Thyroid gland (tissue), 4 donors: ENCODE data around the gene IQGAP3.
"Not testable (repeated sequence)": the region's sequence is repeated elsewhere in the genome, so short reads cannot be mapped to it uniquely, and the experiment has no call there.

Experiments
- POLR2A ChIP-seq, 2 donors: fragments of 450-650 bp; IDR thresholded peaks; one replicate each; pipeline ENCODE4 v1.6.1; 2017; ENCODE audit warnings: antibody characterized with exemption in 2 of 2, mild to moderate bottlenecking in 2 of 2, moderate library complexity in 1 of 2
- TF ChIP-seq, protein P1 (sequence below), 6 experiments: fragments of 200-600 bp in 3 of 6; fragments of 450-650 bp in 3 of 6; sonication (generic) in 3 of 6; IDR thresholded peaks; one replicate each; pipeline ENCODE4 v1.5.1; 2016 to 2019; ENCODE audit warnings: antibody characterized with exemption in 6 of 6, mild to moderate bottlenecking in 2 of 6, inconsistent platforms in 1 of 6, moderate library complexity in 1 of 6

DNA sequence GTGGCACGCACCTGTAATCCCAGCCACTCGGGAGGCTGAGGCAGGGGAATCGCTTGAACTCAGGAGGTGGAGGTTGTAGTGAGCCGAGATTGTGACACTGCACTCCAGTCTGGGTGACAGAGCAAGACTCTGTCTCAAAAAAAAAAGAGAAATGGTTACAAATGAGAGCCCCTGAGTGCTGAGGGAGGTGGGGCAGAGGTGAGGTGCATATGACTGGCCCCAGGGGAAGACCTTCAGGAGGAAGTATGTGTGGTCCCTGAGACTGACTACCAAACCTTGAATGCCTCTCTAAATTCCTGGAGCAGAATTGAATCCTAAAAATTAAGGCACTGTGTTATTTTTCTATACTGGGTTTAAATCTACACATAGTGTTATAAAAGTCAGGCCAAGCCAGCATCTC lies 35.0 kb upstream of the IQGAP3 start:
- TF ChIP-seq, protein P1, sequence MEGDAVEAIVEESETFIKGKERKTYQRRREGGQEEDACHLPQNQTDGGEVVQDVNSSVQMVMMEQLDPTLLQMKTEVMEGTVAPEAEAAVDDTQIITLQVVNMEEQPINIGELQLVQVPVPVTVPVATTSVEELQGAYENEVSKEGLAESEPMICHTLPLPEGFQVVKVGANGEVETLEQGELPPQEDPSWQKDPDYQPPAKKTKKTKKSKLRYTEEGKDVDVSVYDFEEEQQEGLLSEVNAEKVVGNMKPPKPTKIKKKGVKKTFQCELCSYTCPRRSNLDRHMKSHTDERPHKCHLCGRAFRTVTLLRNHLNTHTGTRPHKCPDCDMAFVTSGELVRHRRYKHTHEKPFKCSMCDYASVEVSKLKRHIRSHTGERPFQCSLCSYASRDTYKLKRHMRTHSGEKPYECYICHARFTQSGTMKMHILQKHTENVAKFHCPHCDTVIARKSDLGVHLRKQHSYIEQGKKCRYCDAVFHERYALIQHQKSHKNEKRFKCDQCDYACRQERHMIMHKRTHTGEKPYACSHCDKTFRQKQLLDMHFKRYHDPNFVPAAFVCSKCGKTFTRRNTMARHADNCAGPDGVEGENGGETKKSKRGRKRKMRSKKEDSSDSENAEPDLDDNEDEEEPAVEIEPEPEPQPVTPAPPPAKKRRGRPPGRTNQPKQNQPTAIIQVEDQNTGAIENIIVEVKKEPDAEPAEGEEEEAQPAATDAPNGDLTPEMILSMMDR (IDR thresholded peaks at IDR 0.05), result not testable (repeated sequence)
- not testable (repeated sequence) for TF ChIP-seq POLR2A (IDR thresholded peaks at IDR 0.05)
